Esophagus muscularis mucosa (tissue), 4 donors: ENCODE data around the gene HMSD.

ENCODE experiments used
- CTCF ChIP-seq, 3 experiments: fragments of 200-600 bp in 2 of 3; fragments of 450-650 bp in 1 of 3; sonication (generic) in 2 of 3; IDR thresholded peaks; one replicate each; pipeline ENCODE4 v1.5.1; 2017 to 2019; ENCODE audit warnings: antibody characterized with exemption in 3 of 3, mild to moderate bottlenecking in 2 of 3, moderate library complexity in 1 of 3
- EP300 ChIP-seq: sonication (generic); formaldehyde crosslinking; IDR thresholded peaks from one replicate; pipeline ENCODE4 v1.6.1; 2017; ENCODE audit warnings: antibody characterized with exemption
- POLR2A ChIP-seq: fragments of 450-650 bp; IDR thresholded peaks from one replicate; pipeline ENCODE4 v1.6.1; 2017; ENCODE audit warnings: antibody characterized with exemption, moderate library complexity, mild to moderate bottlenecking, low read depth
- POLR2AphosphoS5 ChIP-seq, 2 donors: sonication (generic); formaldehyde crosslinking; IDR thresholded peaks; one replicate each; pipeline ENCODE4 v1.6.1; 2017; ENCODE audit warnings: antibody characterized with exemption in 2 of 2

GRCh38 chr18:63980896-63981460, 31.9 kb downstream of the HMSD start:
- no peak for TF ChIP-seq CTCF (IDR thresholded peaks at IDR 0.05)
- TF ChIP-seq POLR2A = no peak
- TF ChIP-seq POLR2AphosphoS5 (IDR thresholded peaks at IDR 0.05) = no peak
- TF ChIP-seq EP300 = no peak
